GM12878 (cell line): ENCODE results near the gene SSTR4. TPM values are rescaled to one million over a fixed set of nuclear protein-coding genes. Genes with fewer than 3 reads are reported as not detected.

Experiments used
- ATAC-seq: fragments of 200-7000 bp; cut with Tn5 transposase; 3 replicates; pipeline ENCODE4 v1.9.1; 2020; ENCODE audit warnings: mild to moderate bottlenecking, moderate library complexity
- BruUV-seq: library from RNA; stranded (reverse); fragments of 400-500 nt; replicated peaks from 2 replicates; lab custom pipeline; 2021; lab: Mats Ljungman, UMichigan
- CTCF ChIA-PET: fragments of 300-600 bp; sonication (Branson Sonifier 250); formaldehyde crosslinking; extraction: SDS; loops from one replicate; lab custom pipeline; 2021; ENCODE audit warnings: inconsistent platforms; lab: Yijun Ruan, JAX
- POLR2A ChIA-PET: fragments of 350-600 bp; formaldehyde crosslinking; extraction: SDS; loops from one replicate; lab custom pipeline; 2021; ENCODE audit warnings: inconsistent platforms; lab: Charles Lee
- RAD21 ChIA-PET: fragments of 300-600 bp; sonication (Branson Sonifier 250); formaldehyde crosslinking; loops from one replicate; lab custom pipeline; 2023; ENCODE audit warnings: antibody characterized with exemption; ENCODE audit not compliant: unreplicated experiment; lab: Charles Lee
- SMC1A ChIA-PET: fragments of 300-600 bp; sonication (Branson Sonifier 250); formaldehyde crosslinking; loops from one replicate; lab custom pipeline; 2023; ENCODE audit not compliant: unreplicated experiment, uncharacterized antibody; lab: Charles Lee
- DNase-seq: peaks from one replicate; pipeline ENCODE4 v3.0.0-alpha.2; 2011; ENCODE audit warnings: low read depth, low spot score
- FAIRE-seq: peaks from 3 replicates; lab custom pipeline; 2011; peaks lifted over from hg19 to GRCh38; lab: Jason Lieb, UNC
- H2AFZ ChIP-seq: 2 replicates; pipeline ENCODE4 v1.6.0; 2011; ENCODE audit warnings: low read depth, low read length, control low read depth; ENCODE audit not compliant: control insufficient read depth
- H3K27ac ChIP-seq: 2 replicates; pipeline ENCODE4 v1.5.1; 2011; ENCODE audit warnings: control low read depth; ENCODE audit not compliant: control insufficient read depth, insufficient read depth
- H3K27me3 ChIP-seq, 2 experiments: replicated peaks in 1 of 2; 2 replicates each; pipeline versions ENCODE4 v1.6.0 to v1.6.1; 2011; ENCODE audit warnings: low read length in 1 of 2; ENCODE audit not compliant: control insufficient read depth in 2 of 2, insufficient read depth in 2 of 2
- H3K36me3 ChIP-seq, 2 experiments: 2 replicates each; pipeline ENCODE4 v1.5.1; 2011; ENCODE audit warnings: low read length in 1 of 2; ENCODE audit not compliant: control insufficient read depth in 2 of 2, insufficient read depth in 2 of 2
- H3K4me1 ChIP-seq: 2 replicates; pipeline ENCODE4 v1.6.1; 2011; ENCODE audit warnings: mild to moderate bottlenecking, low read length, moderate library complexity, mixed read lengths; ENCODE audit not compliant: control insufficient read depth, insufficient read depth
- H3K4me2 ChIP-seq: 2 replicates; pipeline ENCODE4 v1.6.0; 2011; ENCODE audit warnings: control low read depth; ENCODE audit not compliant: control insufficient read depth, insufficient read depth
- H3K4me3 ChIP-seq: fragments of 200-600 bp; sonication (generic); 2 replicates; pipeline ENCODE4 v1.5.1; 2016
- H3K79me2 ChIP-seq: 2 replicates; pipeline ENCODE4 v1.6.0; 2011; ENCODE audit warnings: low read length; ENCODE audit not compliant: control insufficient read depth, insufficient read depth
- H3K9ac ChIP-seq: 2 replicates; pipeline ENCODE4 v1.8.0; 2011; ENCODE audit warnings: low read length, control low read depth, mixed read lengths; ENCODE audit not compliant: control insufficient read depth, insufficient read depth
- H3K9me3 ChIP-seq: replicated peaks from 3 replicates; pipeline ENCODE4 v1.5.1; 2011; ENCODE audit warnings: mild to moderate bottlenecking, low read length; ENCODE audit not compliant: control insufficient read depth, insufficient read depth
- H4K20me1 ChIP-seq: 2 replicates; pipeline ENCODE4 v1.6.0; 2011; ENCODE audit not compliant: control insufficient read depth, insufficient read depth
- ASH2L ChIP-seq: fragments of 300-600, 200-600 bp; sonication (generic); IDR thresholded peaks from 2 replicates; pipeline ENCODE4 v1.6.1; 2017; ENCODE audit warnings: low read depth, mild to moderate bottlenecking, borderline replicate concordance
- BRCA1 ChIP-seq: IDR thresholded peaks from 2 replicates; pipeline ENCODE4 v1.6.1; 2011; ENCODE audit warnings: low read depth, low read length, improper control_type of control experiment
- CBX5 ChIP-seq: sonication (generic); IDR thresholded peaks from 2 replicates; pipeline ENCODE4 v1.6.1; 2016; ENCODE audit warnings: low read depth, moderate library complexity, mild to moderate bottlenecking, inconsistent platforms
- LARP7 ChIP-seq: fragments of 450-650 bp; IDR thresholded peaks from 2 replicates; pipeline ENCODE4 v1.6.1; 2017; ENCODE audit warnings: mild to moderate bottlenecking
- MEF2A ChIP-seq: IDR thresholded peaks from 2 replicates; pipeline ENCODE4 v1.6.1; 2011; ENCODE audit warnings: low read depth, mild to moderate bottlenecking, low read length, moderate library complexity; ENCODE audit not compliant: insufficient read depth
- MXI1 ChIP-seq: fragments of 150-350 bp; IDR thresholded peaks from 2 replicates; pipeline ENCODE4 v1.6.1; 2011; ENCODE audit warnings: low read depth, mild to moderate bottlenecking, inconsistent platforms, low read length, improper control_type of control experiment
- NFIC ChIP-seq: IDR thresholded peaks from 2 replicates; pipeline ENCODE4 v1.6.1; 2012; ENCODE audit warnings: low read depth, mild to moderate bottlenecking, inconsistent platforms, low read length, moderate library complexity
- NFYA ChIP-seq: IDR thresholded peaks from 2 replicates; pipeline ENCODE4 v1.6.1; 2011; ENCODE audit warnings: low read depth, mild to moderate bottlenecking, low read length, improper control_type of control experiment, borderline replicate concordance
- SIN3A ChIP-seq: IDR thresholded peaks from 2 replicates; pipeline ENCODE4 v1.6.1; 2012; ENCODE audit warnings: low read depth, low read length, improper control_type of control experiment
- SPI1 ChIP-seq: IDR thresholded peaks from 2 replicates; pipeline ENCODE4 v1.6.1; 2011; ENCODE audit warnings: low read depth, mild to moderate bottlenecking, low read length, moderate library complexity, borderline replicate concordance; ENCODE audit not compliant: insufficient read depth
- TAF1 ChIP-seq: IDR thresholded peaks from 2 replicates; pipeline ENCODE4 v1.6.1; 2011; ENCODE audit warnings: mild to moderate bottlenecking, low read depth, low read length, borderline replicate concordance
- TCF12 ChIP-seq: IDR thresholded peaks from 2 replicates; pipeline ENCODE4 v1.6.1; 2011; ENCODE audit warnings: low read depth, mild to moderate bottlenecking, low read length
- ZNF274 ChIP-seq: IDR thresholded peaks from one replicate; pipeline ENCODE4 v1.8.0; 2011; ENCODE audit not compliant: insufficient read length, insufficient read depth
- ZZZ3 ChIP-seq: IDR thresholded peaks from 2 replicates; pipeline ENCODE4 v1.6.1; 2011; ENCODE audit warnings: low read depth; ENCODE audit not compliant: control insufficient read depth, insufficient read length
- WGBS: methylation state at CpG from one replicate; pipeline ENCODE4 v1.1.6; 2016; ENCODE audit warnings: low lambda C conversion rate; ENCODE audit not compliant: insufficient replicate concordance, insufficient coverage; ENCODE audit errors: missing lambda C conversion rate; 5-methylcytosine and 5-hydroxymethylcytosine counted together
- in situ Hi-C: fragments of 300-500 bp; cut with MboI; formaldehyde crosslinking; loops from 9 replicates; pipeline ENCODE4 v1.14.3; 2018; ENCODE audit warnings: mixed read lengths
- intact Hi-C: fragments of 100-400 bp; cut with micrococcal nuclease; formaldehyde crosslinking; loops from one replicate; pipeline ENCODE4 v1.14.2; 2022; ENCODE audit not compliant: unreplicated experiment
- polyA plus RNA-seq, 11 experiments: library from polyadenylated mRNA; depleted of rRNA in 4 of 11; unstranded in 6 of 11; stranded (reverse) in 5 of 11; fragments of >200 nt; fragmentation: Nextera tagmentation in 4 of 11; fragmentation: Illumina TruSeq in 1 of 11; extraction: Ambion mirVana in 4 of 11; extraction: Trizol in 1 of 11; gene quantifications; 1 replicate in 1 of 11; 2 replicates in 10 of 11; pipeline versions ENCODE4 v1.2.1 to v1.2.3, GENCODE V29; 2011 to 2016; ENCODE audit warnings: inconsistent platforms in 2 of 11, missing spikeins in 2 of 11, low read depth in 1 of 11
- total RNA-seq, 4 experiments: library from RNA; depleted of rRNA in 3 of 4; stranded (reverse); fragments of >200 nt in 3 of 4; fragmentation: Illumina TruSeq in 1 of 4; extraction: Trizol in 1 of 4; gene quantifications; 2 replicates each; pipeline versions ENCODE4 v1.2.1 to v1.2.3, GENCODE V29; 2013 to 2021

The SSTR4 gene
- total and polyA plus RNA-seq, 10 of the 15 experiments (the other 5 are each of a cell fraction or from before 2014, with no cell fraction given), result not detected

DNA sequence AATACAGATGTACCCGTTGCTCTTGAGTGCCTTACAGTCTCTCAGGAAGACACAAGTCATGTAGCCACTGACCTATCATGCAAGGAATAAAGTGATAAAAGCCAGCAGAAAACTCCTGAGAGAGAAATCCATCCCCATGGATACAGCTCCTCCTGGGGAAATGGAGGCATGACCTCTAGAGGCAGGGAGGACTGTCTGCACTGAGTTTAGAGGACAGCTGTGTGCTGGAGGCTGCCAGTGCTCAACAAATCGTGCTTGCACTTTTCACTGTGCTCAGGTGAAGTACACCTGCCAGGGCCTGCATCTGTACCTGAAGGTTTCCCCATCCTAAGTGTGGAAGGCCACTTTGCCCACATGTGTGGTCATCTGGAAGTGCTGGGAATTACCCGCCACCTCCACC lies 38.9 kb downstream of the SSTR4 start:
- no peaks in the 10 kb centered on the region for H3K36me3 ChIP-seq
- ChIA-PET CTCF (interaction anchor here (1.3 kb wide), 1 partner anchor 10 kb away, joined by 3 read pairs; no protein-coding TSS in a partner anchor), RAD21 (no interaction called here), POLR2A (no interaction called here), SMC1A (interaction anchor here (1.1 kb wide), 1 partner anchor 10 kb away, joined by 3 read pairs; no protein-coding TSS in a partner anchor)
- FAIRE-seq (no peak), DNase-seq (no peak), ATAC-seq (no peak)
- no peaks in the 10 kb centered on the region for H3K27me3 ChIP-seq
- H3K9me3 ChIP-seq, result no peaks in the 10 kb centered on the region
- H3K4me3 ChIP-seq, result no peak overlapping the region
- no peaks in the 10 kb centered on the region for H3K4me1 ChIP-seq
- 0% methylated on average over 3 of the region's 3 CpGs for WGBS
- TF ChIP-seq ZNF274, result no peak
- H2AFZ ChIP-seq, result no peak overlapping the region
- no peak overlapping the region for H3K9ac ChIP-seq
- no peak overlapping the region for H3K27ac ChIP-seq
- intact Hi-C loops (no loop called here), in situ Hi-C loops (no loop called here)
- no peaks in the 10 kb centered on the region for H4K20me1 ChIP-seq
- H3K79me2 ChIP-seq, result no peaks in the 10 kb centered on the region
- BruUV-seq, result no TSS peak
- no peak overlapping the region for H3K4me2 ChIP-seq

DNA sequence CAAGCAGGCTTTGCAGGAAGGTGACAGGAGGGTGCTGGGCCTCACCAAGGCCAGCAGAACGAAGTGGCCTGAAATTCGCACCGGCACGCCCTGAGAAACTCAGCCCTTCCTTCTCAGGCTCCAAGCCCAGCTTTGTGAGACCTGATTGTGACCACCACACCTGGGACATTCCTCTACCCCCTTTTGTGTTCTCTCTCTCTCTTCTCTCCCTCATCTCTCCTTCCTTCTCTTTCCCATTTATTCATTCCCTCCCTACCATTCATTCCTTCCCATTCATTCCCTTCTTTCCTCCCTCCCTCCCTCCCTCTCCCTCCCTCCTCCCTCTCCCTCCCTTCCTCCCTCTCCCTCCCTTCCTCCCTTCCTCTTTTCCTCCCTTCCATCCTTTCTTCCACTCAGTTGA lies 42.2 kb downstream of the SSTR4 start:
- no peaks in the 10 kb centered on the region for H3K4me1 ChIP-seq
- BruUV-seq, result no TSS peak
- H3K4me2 ChIP-seq, result no peak overlapping the region
- H3K27me3 ChIP-seq, result peaks cover 0 to 3% of the 10 kb centered on the region in 2 experiments; a peak in 1 of 4 replicates
- no peaks in the 10 kb centered on the region for H3K79me2 ChIP-seq
- POLR2A ChIA-PET, result no interaction called here
- H3K4me3 ChIP-seq, result no peak overlapping the region
- no peaks in the 10 kb centered on the region for H3K9me3 ChIP-seq
- 49% methylated on average over 4 of the region's 4 CpGs for WGBS
- intact Hi-C loops, result no loop called here
- TF ChIP-seq BRCA1, result no peak
- TF ChIP-seq MEF2A, result no peak
- TF ChIP-seq ASH2L, result no peak
- no peak for TF ChIP-seq CBX5
- TF ChIP-seq SPI1, result no peak
- no peak for TF ChIP-seq NFYA
- TF ChIP-seq TCF12, result no peak
- no peak for TF ChIP-seq NFIC
- no peak for TF ChIP-seq LARP7
- no peak for TF ChIP-seq MXI1
- TF ChIP-seq TAF1, result no peak
- TF ChIP-seq SIN3A, result no peak
- TF ChIP-seq ZZZ3, result no peak
- RAD21 ChIA-PET, result no interaction called here
- in situ Hi-C loops, result no loop called here
- H3K9ac ChIP-seq, result no peak overlapping the region
- ATAC-seq (no peak), DNase-seq (no peak), FAIRE-seq (no peak)
- H2AFZ ChIP-seq, result no peak overlapping the region
- SMC1A ChIA-PET, result interaction anchor here (1.1 to 3.0 kb wide), 2 partner anchors 13 to 124 kb away, joined by 3 to 9 read pairs; no protein-coding TSS in a partner anchor
- no peaks in the 10 kb centered on the region for H3K36me3 ChIP-seq
- H3K27ac ChIP-seq, result no peak overlapping the region
- no peaks in the 10 kb centered on the region for H4K20me1 ChIP-seq
- CTCF ChIA-PET, result interaction anchor here (1.1 to 1.5 kb wide), 2 partner anchors 16 to 31 kb away, joined by 3 to 4 read pairs; no protein-coding TSS in a partner anchor
